H1 (cell line): ENCODE data around the gene AATK. TPM values are rescaled to one million over a fixed set of nuclear protein-coding genes. Genes with fewer than 3 reads are reported as not detected.

ENCODE experiments used
- CTCF ChIA-PET: fragments of 300-600 bp; sonication (Branson Sonifier 250); formaldehyde crosslinking; loops from one replicate; lab custom pipeline; 2021; ENCODE audit not compliant: partially characterized antibody; lab: Charles Lee
- POLR2A ChIA-PET: fragments of 300-600 bp; sonication (Branson Sonifier 250); formaldehyde crosslinking; loops from one replicate; lab custom pipeline; 2021; ENCODE audit warnings: inconsistent platforms; ENCODE audit not compliant: partially characterized antibody; lab: Charles Lee
- DNase-seq, 2 experiments: peaks; one replicate each; pipeline versions ENCODE4 v3.0.0 to v3.0.0-alpha.2; 2010 to 2022; ENCODE audit warnings: low spot score in 2 of 2, low read depth in 1 of 2, mixed read lengths in 1 of 2
- FAIRE-seq: peaks from 2 replicates; lab custom pipeline; 2011; peaks lifted over from hg19 to GRCh38; lab: Jason Lieb, UNC
- H2AFZ ChIP-seq: 2 replicates; pipeline ENCODE4 v1.8.1; 2012; ENCODE audit warnings: low read length, inconsistent platforms
- H2AK5ac ChIP-seq: 2 replicates; pipeline ENCODE4 v1.6.1; 2013; ENCODE audit warnings: low read depth, low read length
- H2BK120ac ChIP-seq: replicated peaks from 2 replicates; pipeline ENCODE3; 2013; ENCODE audit warnings: low read depth, low read length, inconsistent platforms
- H2BK12ac ChIP-seq: 2 replicates; pipeline ENCODE4 v1.6.1; 2013; ENCODE audit warnings: low read depth, low read length
- H2BK15ac ChIP-seq: 2 replicates; pipeline ENCODE4 v1.6.1; 2013; ENCODE audit warnings: low read length
- H2BK20ac ChIP-seq: 2 replicates; pipeline ENCODE4 v1.6.1; 2013; ENCODE audit warnings: low read length
- H2BK5ac ChIP-seq: 2 replicates; pipeline ENCODE4 v1.6.1; 2013; ENCODE audit warnings: low read depth, low read length
- H3K14ac ChIP-seq: 2 replicates; pipeline ENCODE4 v1.6.1; 2013; ENCODE audit warnings: inconsistent platforms; ENCODE audit not compliant: insufficient read length
- H3K18ac ChIP-seq: 2 replicates; pipeline ENCODE4 v1.6.1; 2013; ENCODE audit warnings: low read length; ENCODE audit errors: extremely low read depth
- H3K23ac ChIP-seq: 2 replicates; pipeline ENCODE4 v1.6.1; 2013; ENCODE audit warnings: inconsistent platforms; ENCODE audit not compliant: insufficient read length
- H3K23me2 ChIP-seq: 2 replicates; pipeline ENCODE4 v1.6.1; 2013; ENCODE audit warnings: low read depth, low read length
- H3K27ac ChIP-seq: 2 replicates; pipeline ENCODE4 v1.6.1; 2011; ENCODE audit warnings: low read depth, low read length, inconsistent platforms
- H3K27me3 ChIP-seq, 4 experiments: replicated peaks in 1 of 4; 1 replicate in 1 of 4; 2 replicates in 3 of 4; pipeline versions ENCODE4 v1.6.1 to v1.8.1; 2011 to 2013; ENCODE audit warnings: low read length in 3 of 4, mild to moderate bottlenecking in 3 of 4, inconsistent platforms in 2 of 4, mixed read lengths in 2 of 4, moderate library complexity in 1 of 4; ENCODE audit not compliant: control insufficient read depth in 3 of 4, insufficient read depth in 3 of 4; ENCODE audit errors: extremely low read depth in 1 of 4
- H3K36me3 ChIP-seq, 4 experiments: 2 replicates each; pipeline versions ENCODE4 v1.6.1 to v1.8.1; 2011 to 2013; ENCODE audit warnings: mild to moderate bottlenecking in 4 of 4, low read length in 3 of 4, moderate library complexity in 2 of 4, control low read depth in 1 of 4, inconsistent platforms in 1 of 4; ENCODE audit not compliant: insufficient read depth in 4 of 4, control insufficient read depth in 2 of 4
- H3K4ac ChIP-seq: replicated peaks from 2 replicates; pipeline ENCODE3; 2013; ENCODE audit warnings: low read length, low read depth, mixed read lengths, inconsistent platforms; ENCODE audit not compliant: insufficient read length
- H3K4me1 ChIP-seq, 4 experiments: replicated peaks in 1 of 4; 1 replicate in 1 of 4; 2 replicates in 3 of 4; pipeline versions ENCODE4 v1.6.1 to v1.8.1; 2011 to 2013; ENCODE audit warnings: low read length in 3 of 4, inconsistent platforms in 2 of 4, mixed read lengths in 1 of 4; ENCODE audit not compliant: insufficient read depth in 4 of 4, control insufficient read depth in 3 of 4
- H3K4me2 ChIP-seq, 2 experiments: 2 replicates each; pipeline versions ENCODE4 v1.6.1 to v1.8.1; 2011 to 2013; ENCODE audit warnings: low read depth in 2 of 2, low read length in 2 of 2, control low read depth in 1 of 2, inconsistent platforms in 1 of 2, mild to moderate bottlenecking in 1 of 2; ENCODE audit not compliant: insufficient read depth in 1 of 2
- H3K4me3 ChIP-seq, 4 experiments: fragments of 200-600, 300-600 bp in 1 of 4; sonication (generic), shearing (Covaris generic), sonication (Bioruptor Twin) in 1 of 4; 2 replicates each; pipeline versions ENCODE4 v1.5.1 to v1.8.1; 2011 to 2016; ENCODE audit warnings: low read length in 4 of 4, low read depth in 3 of 4, control low read depth in 2 of 4, inconsistent platforms in 2 of 4, mild to moderate bottlenecking in 2 of 4, mixed read lengths in 1 of 4, moderate library complexity in 1 of 4; ENCODE audit not compliant: insufficient read depth in 2 of 4; ENCODE audit errors: extremely low read depth in 1 of 4
- H3K56ac ChIP-seq: replicated peaks from 2 replicates; pipeline ENCODE3; 2013; ENCODE audit warnings: low read depth, mild to moderate bottlenecking, mixed read lengths, low read length, inconsistent platforms; ENCODE audit not compliant: insufficient read length
- H3K79me1 ChIP-seq: 2 replicates; pipeline ENCODE4 v1.6.1; 2013; ENCODE audit warnings: low read depth, low read length, control low read depth
- H3K79me2 ChIP-seq, 2 experiments: 2 replicates each; pipeline versions ENCODE4 v1.6.1 to v1.8.1; 2012 to 2013; ENCODE audit warnings: low read length in 2 of 2, mild to moderate bottlenecking in 2 of 2, inconsistent platforms in 1 of 2; ENCODE audit not compliant: insufficient read depth in 2 of 2, control insufficient read depth in 1 of 2
- H3K9ac ChIP-seq, 4 experiments: replicated peaks in 1 of 4; 1 replicate in 1 of 4; 2 replicates in 3 of 4; pipeline versions ENCODE4 v1.6.1 to v1.8.1; 2011 to 2013; ENCODE audit warnings: low read depth in 3 of 4, low read length in 3 of 4, control low read depth in 2 of 4, mild to moderate bottlenecking in 2 of 4, moderate library complexity in 2 of 4, inconsistent platforms in 1 of 4; ENCODE audit errors: extremely low read depth in 1 of 4
- H3K9me3 ChIP-seq, 2 experiments: 2 replicates each; pipeline versions ENCODE4 v1.6.1 to v1.8.1; 2012 to 2013; ENCODE audit warnings: mild to moderate bottlenecking in 2 of 2, moderate library complexity in 2 of 2, control low read depth in 1 of 2, inconsistent platforms in 1 of 2, low read depth in 1 of 2, low read length in 1 of 2, mixed read lengths in 1 of 2; ENCODE audit not compliant: insufficient read depth in 2 of 2
- H4K20me1 ChIP-seq, 2 experiments: replicated peaks in 1 of 2; 2 replicates each; pipeline versions ENCODE3 to v1.8.1; 2011 to 2013; ENCODE audit warnings: inconsistent platforms in 2 of 2, low read length in 2 of 2, mild to moderate bottlenecking in 1 of 2; ENCODE audit not compliant: insufficient read depth in 2 of 2, control insufficient read depth in 1 of 2
- H4K5ac ChIP-seq: 2 replicates; pipeline ENCODE4 v1.6.1; 2013; ENCODE audit warnings: low read length, low read depth, mixed read lengths, inconsistent platforms; ENCODE audit not compliant: insufficient read length
- H4K8ac ChIP-seq: 2 replicates; pipeline ENCODE4 v1.8.0; 2013; ENCODE audit warnings: mild to moderate bottlenecking, moderate library complexity, low read length, inconsistent platforms; ENCODE audit not compliant: insufficient read depth; ENCODE audit errors: extremely low read depth
- H4K91ac ChIP-seq: replicated peaks from 2 replicates; pipeline ENCODE3; 2013; ENCODE audit warnings: low read length, mixed read lengths, inconsistent platforms; ENCODE audit not compliant: insufficient read length
- CHD1 ChIP-seq: IDR thresholded peaks from 2 replicates; pipeline ENCODE4 v1.6.1; 2012; ENCODE audit warnings: low read depth, low read length, improper control_type of control experiment
- CHD2 ChIP-seq: IDR thresholded peaks from 2 replicates; pipeline ENCODE4 v1.6.1; 2012; ENCODE audit warnings: low read length, improper control_type of control experiment
- EP300 ChIP-seq, 2 experiments: IDR thresholded peaks; 1 replicate in 1 of 2; 2 replicates in 1 of 2; pipeline ENCODE4 v1.6.1; 2011 to 2012; ENCODE audit warnings: low read depth in 2 of 2, low read length in 2 of 2, mild to moderate bottlenecking in 2 of 2, borderline replicate concordance in 1 of 2, inconsistent platforms in 1 of 2, moderate library complexity in 1 of 2
- RNF2 ChIP-seq: fragments of 200-900, 300-1000 bp; sonication (generic); IDR thresholded peaks from 2 replicates; pipeline ENCODE4 v1.7.1; 2016; ENCODE audit warnings: borderline replicate concordance, low read depth, mild to moderate bottlenecking, antibody characterized with exemption, low read length; ENCODE audit not compliant: poor library complexity, severe bottlenecking; ENCODE audit errors: missing control alignments
- SAP30 ChIP-seq: fragments of 300-600 bp; sonication (generic); IDR thresholded peaks from 2 replicates; pipeline ENCODE4 v1.7.1; 2012; ENCODE audit warnings: low read length, moderate library complexity, mild to moderate bottlenecking, inconsistent platforms; ENCODE audit not compliant: insufficient read depth, insufficient replicate concordance
- SIN3A ChIP-seq, 2 experiments: IDR thresholded peaks in 1 of 2; conservative IDR thresholded peaks in 1 of 2; 2 replicates each; pipeline ENCODE4 v1.6.1; 2011 to 2012; ENCODE audit warnings: low read length in 2 of 2, improper control_type of control experiment in 1 of 2, low read depth in 1 of 2, mild to moderate bottlenecking in 1 of 2
- SIRT6 ChIP-seq: IDR thresholded peaks from one replicate; pipeline ENCODE4 v1.7.1; 2012; ENCODE audit warnings: low read length, inconsistent platforms
- TAF1 ChIP-seq: IDR thresholded peaks from 2 replicates; pipeline ENCODE4 v1.6.1; 2011; ENCODE audit warnings: mild to moderate bottlenecking, low read depth, low read length
- ZNF274 ChIP-seq: IDR thresholded peaks from 2 replicates; pipeline ENCODE4 v1.7.0; 2012; ENCODE audit warnings: low read length, borderline replicate concordance; ENCODE audit errors: extremely low read depth
- WGBS, 2 experiments: shearing (Covaris generic) in 1 of 2; methylation state at CpG; one replicate each; pipeline versions ENCODE4 v1.1.6 to v1.1.7; 2013 to 2015; ENCODE audit warnings: low lambda C conversion rate in 2 of 2, mixed read lengths in 2 of 2, inconsistent platforms in 1 of 2, low coverage in 1 of 2, missing lambda C conversion rate in 1 of 2; ENCODE audit not compliant: insufficient replicate concordance in 2 of 2, insufficient coverage in 1 of 2, insufficient read length in 1 of 2; ENCODE audit errors: extremely low coverage in 1 of 2, missing lambda C conversion rate in 1 of 2; 5-methylcytosine and 5-hydroxymethylcytosine counted together
- polyA plus RNA-seq, 7 experiments: library from polyadenylated mRNA; depleted of rRNA in 3 of 7; stranded (reverse) in 5 of 7; unstranded in 2 of 7; fragments of >200 nt in 5 of 7; fragments of 200-250 nt in 2 of 7; gene quantifications; 1 replicate in 5 of 7; 2 replicates in 1 of 7; 4 replicates in 1 of 7; pipeline versions ENCODE4 v1.2.1 to v1.2.3, GENCODE V29; 2011 to 2013; ENCODE audit warnings: missing spikeins in 2 of 7, mixed read lengths in 2 of 7
- total RNA-seq: library from RNA; stranded (reverse); fragmentation: NEBNext Ultra II Directional; extraction: Animal tissue kit (Norgen Biotek cat#: 25700); gene quantifications from 2 replicates; pipeline ENCODE4 v1.2.1, GENCODE V29; 2021

AATK gene
- total and polyA plus RNA-seq, 2 of the 8 experiments (the other 6 are each of a cell fraction or from before 2014, with no cell fraction given) = 1.7 to 3.5 TPM

DNA sequence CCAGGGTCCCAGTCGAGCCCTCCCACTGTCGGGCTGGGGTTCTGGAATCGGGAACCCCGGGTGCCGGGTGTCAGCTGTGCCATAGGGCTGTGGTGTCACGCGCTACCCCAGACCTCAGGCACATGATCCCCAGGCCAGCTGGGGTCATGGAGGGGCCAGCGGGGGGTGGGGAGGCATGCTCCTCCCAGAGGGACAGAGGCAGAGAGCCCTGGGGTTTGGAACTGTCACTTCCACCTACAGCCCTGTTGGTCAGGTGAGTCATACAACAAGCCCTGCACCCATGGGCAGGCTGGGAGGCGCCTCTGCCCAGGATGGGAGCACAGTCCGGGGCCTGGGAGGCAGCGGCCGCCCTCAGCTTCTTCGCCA lies 68.1 kb downstream of the AATK start:
- Histone ChIP-seq H2BK120ac (no peak overlapping the region), H3K23ac (no peak overlapping the region), H3K9ac (no peak overlapping the region), H2BK5ac (no peak overlapping the region), H3K4me3 (no peak overlapping the region), H3K9me3 (no peaks in the 10 kb centered on the region), H3K4ac (no peak overlapping the region), H3K23me2 (no peaks in the 10 kb centered on the region), H3K79me2 (no peaks in the 10 kb centered on the region), H2BK12ac (0 out of 2 replicates have a peak overlapping the region, but pooled peaks have one; percentile 39), H3K79me1 (no peaks in the 10 kb centered on the region), H4K20me1 (peaks cover 0 to 2% of the 10 kb centered on the region in 2 experiments), H4K8ac (no peak overlapping the region), H2BK20ac (no peak overlapping the region), H3K18ac (no peak overlapping the region), H3K36me3 (no peaks in the 10 kb centered on the region), H3K27me3 (no peaks in the 10 kb centered on the region), H2AK5ac (no peak overlapping the region), H3K56ac (no peak overlapping the region), H2AFZ (no peak overlapping the region), H3K14ac (no peak overlapping the region), H4K5ac (no peak overlapping the region), H3K4me1 (peaks cover 7 to 29% (median 21%) of the 10 kb centered on the region in 4 experiments), H3K27ac (no peak overlapping the region), H4K91ac (no peak overlapping the region), H3K4me2 (no peak overlapping the region), H2BK15ac (no peak overlapping the region)
- POLR2A ChIA-PET = interaction anchor here (0.6 to 2.5 kb wide), 7 partner anchors 46 to 238 kb away, joined by 3 to 6 read pairs (median 3); partner anchors contain the start of gene BAIAP2
- no peak for TF ChIP-seq CHD1
- TF ChIP-seq TAF1 = no peak
- no peak for TF ChIP-seq EP300 (IDR thresholded peaks at IDR 0.05; ENCODE audit: borderline replicate concordance in 1 of 2, low read depth in 2 of 2, low read length in 2 of 2)
- TF ChIP-seq SIN3A (conservative IDR thresholded peaks at IDR 0.05 in 1 of 2, IDR thresholded peaks at IDR 0.05 in 1 of 2; ENCODE audit: low read depth in 1 of 2, low read length in 2 of 2) = no peak
- TF ChIP-seq RNF2 = no peak
- no peak for TF ChIP-seq SAP30
- TF ChIP-seq SIRT6 = no peak
- no peak for TF ChIP-seq ZNF274
- no peak for TF ChIP-seq CHD2
- DNase-seq (no peak), FAIRE-seq (no peak)
- WGBS, 2 experiments = 83% methylated on average over 13 of the region's 13 CpGs; no CpG with 5 or more reads in 1 of the 2 experiments
- CTCF ChIA-PET = interaction anchor here (0.6 to 7.6 kb wide), 29 partner anchors 10 to 351 kb away, joined by 3 to 110 read pairs (median 4); partner anchors contain the start of genes CHMP6, NDUFAF8 and TEPSIN
